Measurements from ENCODE around the gene TNNI3.
"Not testable (repeated sequence)": the region's sequence is repeated elsewhere in the genome, so short reads cannot be mapped to it uniquely, and the experiment has no call there.

Gene TNNI3

GRCh38 chr19:55172741-55173140 lies 15.2 kb upstream of the TNNI3 start:
- no peak for DNase-seq

DNA sequence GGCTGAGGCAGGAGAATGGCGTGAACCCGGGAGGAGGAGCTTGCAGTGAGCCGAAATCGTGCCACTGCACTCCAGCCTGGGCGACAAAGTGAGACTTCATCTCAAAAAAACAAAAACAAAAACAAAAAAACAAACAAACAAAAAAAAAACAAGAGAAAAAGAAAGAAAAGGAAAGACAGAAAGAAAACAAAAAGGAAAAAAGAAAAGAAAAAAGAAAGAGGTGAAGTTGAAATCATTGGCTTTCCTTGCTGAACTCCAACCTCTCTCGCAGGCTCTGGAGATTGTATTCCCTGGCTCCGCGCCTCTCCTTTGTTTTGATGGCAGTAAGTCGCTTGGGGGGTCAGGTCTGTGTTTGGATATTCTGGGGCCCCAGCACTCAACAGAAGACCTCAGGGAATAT lies 14.8 kb upstream of the TNNI3 start:
- DNase-seq = not testable (repeated sequence)

GRCh38 chr19:55171440-55171839 lies 13.9 kb upstream of the TNNI3 start:
- DNase-seq = no peak

GRCh38 chr19:55169136-55169535 lies 11.6 kb upstream of the TNNI3 start:
- DNase-seq = no peak

DNA sequence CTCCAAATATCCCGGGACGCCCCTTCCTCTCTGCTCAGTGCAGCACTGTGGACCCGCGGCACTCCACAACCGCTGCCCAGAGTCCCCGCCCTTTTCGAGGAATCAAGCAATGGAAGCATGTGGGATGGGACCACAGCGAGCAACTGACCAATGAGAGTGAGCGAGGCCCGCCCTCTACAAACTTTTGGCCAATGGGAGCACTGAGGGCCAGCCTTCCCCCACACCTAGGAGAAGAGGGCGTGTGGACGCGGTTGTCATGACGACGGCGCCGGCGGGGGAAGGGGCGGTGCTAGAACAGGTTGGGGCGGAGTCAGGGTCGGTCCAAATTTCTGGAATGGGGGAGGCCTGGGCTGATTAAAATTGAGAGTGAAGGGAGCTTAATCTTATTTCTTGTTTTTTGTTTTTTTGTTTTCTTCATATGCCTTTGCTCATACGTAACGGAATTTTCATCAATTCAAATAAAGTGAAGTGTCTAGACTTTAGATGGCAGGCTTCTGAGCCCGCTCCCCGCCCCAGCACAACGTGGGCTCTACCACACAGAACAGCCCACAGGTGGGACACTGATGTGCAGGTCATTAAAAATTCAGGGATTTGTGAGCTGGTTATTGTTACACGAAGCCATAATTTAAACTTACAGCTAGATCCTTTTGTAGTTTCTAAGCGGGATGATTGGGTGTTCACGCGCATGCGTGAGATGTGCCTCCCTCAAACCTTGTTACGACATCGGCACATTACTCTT lies 9.2 kb upstream of the TNNI3 start, which contains the start of gene DNAAF3:
Gene DNAAF3 (minus strand): TSS at position 84 of the 739 bp plus-strand sequence. CDS start 200 bp downstream, outside the sequence.
- peak; percentile 93 for DNase-seq

DNA sequence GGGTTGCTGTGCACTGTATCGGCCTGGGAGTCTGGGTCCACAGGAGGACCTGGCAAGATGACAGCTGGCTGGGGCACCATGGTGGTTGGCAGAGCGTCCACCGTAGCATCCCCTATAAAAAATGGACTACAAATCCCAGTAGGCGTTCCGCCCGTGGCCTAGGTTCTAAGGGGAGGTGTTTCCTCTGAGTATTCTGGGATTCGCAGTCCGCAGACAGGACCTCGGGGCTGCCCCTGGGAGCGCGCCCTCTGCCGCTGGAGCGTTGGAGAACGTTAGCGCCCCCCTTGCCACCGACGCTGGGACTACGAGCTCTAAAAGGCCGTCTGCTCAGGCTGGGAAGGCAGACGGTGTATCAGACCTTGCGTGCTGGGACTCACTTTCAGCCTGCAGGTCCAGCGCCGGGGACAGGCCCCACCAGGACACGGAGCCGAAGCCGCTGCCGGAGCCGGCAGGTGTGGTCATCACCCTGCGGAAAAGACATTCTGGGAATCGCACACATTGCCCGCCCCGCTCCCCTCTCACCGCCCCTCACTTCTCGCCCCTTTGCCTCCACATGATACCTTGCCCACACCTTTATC lies 8.5 kb upstream of the TNNI3 start:
- peak; percentile 38 for DNase-seq

- DNase-seq = no peak
Observed at GRCh38 chr19:55161571-55162322, 4.2 kb upstream of the TNNI3 start.

- DNase-seq = no peak
Observed at GRCh38 chr19:55160986-55161365, 3.4 kb upstream of the TNNI3 start.

DNA sequence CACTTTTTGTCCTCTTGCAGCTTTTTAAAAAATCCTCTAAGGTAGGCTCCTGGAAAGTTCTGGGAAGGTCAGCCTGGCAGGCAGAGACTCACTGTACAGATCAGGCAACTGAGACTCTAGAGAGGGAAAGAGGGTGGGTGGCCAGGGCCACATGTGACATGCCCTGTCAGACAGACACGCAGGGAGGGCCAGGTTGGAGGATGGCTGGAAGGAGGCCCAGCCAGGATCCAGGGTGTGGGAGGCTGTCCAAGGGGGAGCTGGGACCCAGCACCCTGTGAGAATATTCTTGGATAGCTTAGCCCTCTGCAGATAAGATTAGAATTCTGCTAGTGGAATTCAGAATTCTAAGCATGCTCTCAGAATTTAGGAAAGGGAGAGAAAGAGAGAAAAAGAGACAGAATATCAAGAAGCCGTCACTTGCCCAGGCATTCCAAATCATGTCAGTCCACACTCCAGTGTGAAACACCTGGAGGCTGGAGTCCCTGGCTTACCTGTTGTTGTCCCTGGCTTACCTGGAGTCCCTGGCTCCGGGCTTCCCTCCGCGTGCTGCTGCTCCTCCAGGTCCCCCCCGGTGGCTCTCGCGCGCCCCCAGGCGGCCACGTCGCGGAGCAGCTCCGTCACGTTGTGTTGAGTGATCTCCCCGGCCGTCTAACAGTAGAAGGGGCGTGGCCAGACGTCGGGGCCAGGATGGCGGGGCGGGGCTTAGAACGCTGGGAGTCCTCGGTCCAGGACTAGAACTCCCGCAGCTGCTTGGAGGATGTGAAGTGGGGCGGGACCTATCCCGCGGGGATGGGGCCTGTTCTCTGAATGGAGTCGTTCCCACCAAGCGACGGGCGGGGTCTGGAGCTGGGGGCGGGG lies 2.8 kb upstream of the TNNI3 start:
- peak; percentile 66 for DNase-seq

- no peak for DNase-seq
Observed at GRCh38 chr19:55158848-55159749, 1.6 kb upstream of the TNNI3 start.

DNA sequence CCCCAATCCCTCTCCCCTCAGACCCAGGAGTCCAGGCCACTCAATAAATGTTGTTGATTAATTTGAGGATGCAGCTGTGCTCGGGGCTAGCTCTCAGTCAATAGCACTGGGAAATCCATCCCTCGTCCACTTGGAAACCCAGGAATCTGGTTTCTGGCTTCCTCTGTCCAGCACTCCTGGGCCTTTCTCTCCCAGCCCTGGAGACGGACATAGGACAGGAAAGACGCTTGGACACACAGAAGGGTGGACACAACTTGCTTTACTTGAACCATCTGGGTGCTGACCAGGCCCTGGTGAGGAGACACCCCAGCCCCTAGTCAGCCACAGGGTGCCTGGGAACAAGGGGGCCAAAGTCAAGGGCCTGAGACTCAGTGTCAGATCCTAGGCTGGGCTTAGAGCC lies 891 bp upstream of the TNNI3 start:
- no peak for DNase-seq

- DNase-seq = no peak
Observed at GRCh38 chr19:55156202-55157063, 1.1 kb downstream of the TNNI3 start.

DNA sequence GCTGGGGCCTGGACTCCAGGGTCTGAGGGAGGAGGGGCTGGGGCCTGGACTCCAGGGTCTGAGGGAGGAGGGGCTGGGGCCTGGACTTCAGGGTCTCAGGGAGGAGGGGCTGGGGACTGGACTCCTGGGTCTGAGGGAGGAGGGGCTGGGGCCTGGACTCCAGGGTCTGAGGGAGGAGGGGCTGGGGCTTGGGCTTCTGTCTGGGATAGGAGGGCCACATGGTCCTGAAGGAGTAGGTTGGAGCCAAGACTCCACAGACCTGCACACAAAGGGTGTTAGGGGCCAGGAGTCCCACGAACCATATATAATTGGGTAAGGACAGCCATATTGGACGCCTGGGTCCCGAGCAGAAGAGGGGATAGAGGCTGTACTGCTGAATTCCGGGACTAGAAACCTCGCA lies 1.7 kb downstream of the TNNI3 start:
- not testable (repeated sequence) for DNase-seq

- no peak for DNase-seq
Observed at GRCh38 chr19:55153652-55154264, 3.8 kb downstream of the TNNI3 start.

- DNase-seq = no peak
Observed at GRCh38 chr19:55152017-55152416, 5.5 kb downstream of the TNNI3 start.

- no peak for DNase-seq
Observed at GRCh38 chr19:55149078-55150003, 8.2 kb downstream of the TNNI3 start, which contains the start of gene TNNT1. Gene TNNT1, minus strand, starts transcription at chr19:55149206. Its CDS starts 2,049 bp downstream, at chr19:55147157.

DNA sequence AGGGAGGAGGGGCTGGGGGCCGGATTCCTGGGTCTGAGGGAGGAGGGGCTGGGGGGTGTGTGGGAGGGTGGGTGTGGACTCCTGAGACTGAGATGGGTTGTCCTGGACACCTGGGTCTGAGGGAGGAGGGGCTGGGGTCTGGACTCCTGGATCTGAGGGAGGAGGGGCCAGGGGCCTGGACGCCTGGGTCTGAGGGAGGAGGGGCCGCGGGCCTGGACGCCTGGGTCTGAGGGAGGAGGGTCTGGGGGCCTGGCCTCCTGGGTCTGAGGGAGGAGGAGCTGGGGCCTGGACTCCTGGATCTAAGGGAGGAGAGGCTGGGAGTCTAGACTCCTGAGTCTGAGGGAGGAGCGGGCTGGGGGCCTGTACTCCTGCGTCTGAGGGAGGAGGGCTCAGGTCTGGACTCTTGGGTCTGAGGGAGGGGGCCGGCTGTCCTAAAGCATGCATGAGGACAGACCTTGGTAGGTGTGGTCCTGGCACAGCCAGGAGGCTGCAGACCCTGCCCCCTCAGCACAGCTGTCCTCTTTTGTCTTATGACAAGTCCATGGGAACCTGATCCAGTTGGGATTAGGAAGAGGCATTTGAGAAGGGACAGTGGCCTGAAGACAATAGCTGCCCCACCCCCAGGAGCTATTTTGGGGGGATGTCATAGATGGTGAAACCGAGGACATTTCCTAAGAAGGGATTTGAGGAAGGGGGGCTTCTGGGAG lies 9.8 kb downstream of the TNNI3 start:
- DNase-seq = no peak

GRCh38 chr19:55146705-55147273 lies 10.7 kb downstream of the TNNI3 start:
- peak; percentile 83 for DNase-seq
